HEK293 (cell line): Measurements from ENCODE around the gene GARIN5A.

Experiments used
- ZNF24 ChIP-seq: fragments of 450-650 bp; formaldehyde crosslinking; IDR thresholded peaks from 2 replicates; pipeline ENCODE4 v1.5.1; 2016; ENCODE audit warnings: missing biosample characterization, missing genetic modification characterization
- TF ChIP-seq, protein P1 (sequence below): fragments of 450-650 bp; formaldehyde crosslinking; IDR thresholded peaks from 2 replicates; pipeline ENCODE4 v1.5.1; 2016; ENCODE audit warnings: missing biosample characterization, missing genetic modification characterization
- TF ChIP-seq, protein P2 (sequence below): fragments of 450-650 bp; formaldehyde crosslinking; IDR thresholded peaks from 2 replicates; pipeline ENCODE4 v1.5.1; 2016; ENCODE audit warnings: missing biosample characterization, missing genetic modification characterization, borderline replicate concordance

- TF ChIP-seq, protein P1, sequence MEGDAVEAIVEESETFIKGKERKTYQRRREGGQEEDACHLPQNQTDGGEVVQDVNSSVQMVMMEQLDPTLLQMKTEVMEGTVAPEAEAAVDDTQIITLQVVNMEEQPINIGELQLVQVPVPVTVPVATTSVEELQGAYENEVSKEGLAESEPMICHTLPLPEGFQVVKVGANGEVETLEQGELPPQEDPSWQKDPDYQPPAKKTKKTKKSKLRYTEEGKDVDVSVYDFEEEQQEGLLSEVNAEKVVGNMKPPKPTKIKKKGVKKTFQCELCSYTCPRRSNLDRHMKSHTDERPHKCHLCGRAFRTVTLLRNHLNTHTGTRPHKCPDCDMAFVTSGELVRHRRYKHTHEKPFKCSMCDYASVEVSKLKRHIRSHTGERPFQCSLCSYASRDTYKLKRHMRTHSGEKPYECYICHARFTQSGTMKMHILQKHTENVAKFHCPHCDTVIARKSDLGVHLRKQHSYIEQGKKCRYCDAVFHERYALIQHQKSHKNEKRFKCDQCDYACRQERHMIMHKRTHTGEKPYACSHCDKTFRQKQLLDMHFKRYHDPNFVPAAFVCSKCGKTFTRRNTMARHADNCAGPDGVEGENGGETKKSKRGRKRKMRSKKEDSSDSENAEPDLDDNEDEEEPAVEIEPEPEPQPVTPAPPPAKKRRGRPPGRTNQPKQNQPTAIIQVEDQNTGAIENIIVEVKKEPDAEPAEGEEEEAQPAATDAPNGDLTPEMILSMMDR (tag by site-specific recombination): no peak
- TF ChIP-seq ZNF24 (tag by site-specific recombination): no peak
- TF ChIP-seq, protein P2, sequence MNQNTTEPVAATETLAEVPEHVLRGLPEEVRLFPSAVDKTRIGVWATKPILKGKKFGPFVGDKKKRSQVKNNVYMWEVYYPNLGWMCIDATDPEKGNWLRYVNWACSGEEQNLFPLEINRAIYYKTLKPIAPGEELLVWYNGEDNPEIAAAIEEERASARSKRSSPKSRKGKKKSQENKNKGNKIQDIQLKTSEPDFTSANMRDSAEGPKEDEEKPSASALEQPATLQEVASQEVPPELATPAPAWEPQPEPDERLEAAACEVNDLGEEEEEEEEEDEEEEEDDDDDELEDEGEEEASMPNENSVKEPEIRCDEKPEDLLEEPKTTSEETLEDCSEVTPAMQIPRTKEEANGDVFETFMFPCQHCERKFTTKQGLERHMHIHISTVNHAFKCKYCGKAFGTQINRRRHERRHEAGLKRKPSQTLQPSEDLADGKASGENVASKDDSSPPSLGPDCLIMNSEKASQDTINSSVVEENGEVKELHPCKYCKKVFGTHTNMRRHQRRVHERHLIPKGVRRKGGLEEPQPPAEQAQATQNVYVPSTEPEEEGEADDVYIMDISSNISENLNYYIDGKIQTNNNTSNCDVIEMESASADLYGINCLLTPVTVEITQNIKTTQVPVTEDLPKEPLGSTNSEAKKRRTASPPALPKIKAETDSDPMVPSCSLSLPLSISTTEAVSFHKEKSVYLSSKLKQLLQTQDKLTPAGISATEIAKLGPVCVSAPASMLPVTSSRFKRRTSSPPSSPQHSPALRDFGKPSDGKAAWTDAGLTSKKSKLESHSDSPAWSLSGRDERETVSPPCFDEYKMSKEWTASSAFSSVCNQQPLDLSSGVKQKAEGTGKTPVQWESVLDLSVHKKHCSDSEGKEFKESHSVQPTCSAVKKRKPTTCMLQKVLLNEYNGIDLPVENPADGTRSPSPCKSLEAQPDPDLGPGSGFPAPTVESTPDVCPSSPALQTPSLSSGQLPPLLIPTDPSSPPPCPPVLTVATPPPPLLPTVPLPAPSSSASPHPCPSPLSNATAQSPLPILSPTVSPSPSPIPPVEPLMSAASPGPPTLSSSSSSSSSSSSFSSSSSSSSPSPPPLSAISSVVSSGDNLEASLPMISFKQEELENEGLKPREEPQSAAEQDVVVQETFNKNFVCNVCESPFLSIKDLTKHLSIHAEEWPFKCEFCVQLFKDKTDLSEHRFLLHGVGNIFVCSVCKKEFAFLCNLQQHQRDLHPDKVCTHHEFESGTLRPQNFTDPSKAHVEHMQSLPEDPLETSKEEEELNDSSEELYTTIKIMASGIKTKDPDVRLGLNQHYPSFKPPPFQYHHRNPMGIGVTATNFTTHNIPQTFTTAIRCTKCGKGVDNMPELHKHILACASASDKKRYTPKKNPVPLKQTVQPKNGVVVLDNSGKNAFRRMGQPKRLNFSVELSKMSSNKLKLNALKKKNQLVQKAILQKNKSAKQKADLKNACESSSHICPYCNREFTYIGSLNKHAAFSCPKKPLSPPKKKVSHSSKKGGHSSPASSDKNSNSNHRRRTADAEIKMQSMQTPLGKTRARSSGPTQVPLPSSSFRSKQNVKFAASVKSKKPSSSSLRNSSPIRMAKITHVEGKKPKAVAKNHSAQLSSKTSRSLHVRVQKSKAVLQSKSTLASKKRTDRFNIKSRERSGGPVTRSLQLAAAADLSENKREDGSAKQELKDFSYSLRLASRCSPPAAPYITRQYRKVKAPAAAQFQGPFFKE (tag by site-specific recombination): no peak
Observed at GRCh38 chr19:50447053-50447452, 29.6 kb downstream of the GARIN5A start.
